Activated naive CD4-positive, alpha-beta T cell treated with anti-CD3 and anti-CD28 coated beads, Interleukin-2, amount 50 U/mL, for 72 hours (primary cell): ENCODE data around the gene SSX5. TPM values are rescaled to one million over a fixed set of nuclear protein-coding genes. Genes with fewer than 3 reads are reported as not detected.

Source experiments
- total RNA-seq, 2 donors: library from RNA; stranded (reverse); gene quantifications; one replicate each; pipeline ENCODE4 v1.2.3, GENCODE V29; 2022

The SSX5 gene
- total RNA-seq, 2 donors from 2014 or later: not detected

Other genes starting within 250 kb of the SSX5 start
- gene ZNF182, start 192.8 kb downstream of the SSX5 start, total RNA-seq: 10 to 100 TPM in 1 of 2 donors, 1 to 10 TPM in 1; 7.2 to 14.0 TPM
- gene SPACA5, start 189.8 kb downstream of the SSX5 start, total RNA-seq: not detected
- 1 to 10 TPM; 2.3 to 3.0 TPM for gene ZNF630, start 125.2 kb downstream of the SSX5 start, total RNA-seq
- not detected for gene SPACA5B, start 66.2 kb downstream of the SSX5 start, total RNA-seq
- gene SSX1, start 58.6 kb upstream of the SSX5 start, total RNA-seq: not detected
- not detected for gene SSX3, start 159.9 kb upstream of the SSX5 start, total RNA-seq
- not detected for gene SSX4, start 186.7 kb upstream of the SSX5 start, total RNA-seq
- gene SSX4B, start 215.2 kb upstream of the SSX5 start, total RNA-seq: not detected